Trophoblast cell (in vitro differentiated cells and primary cell): ENCODE data around the gene ZNF609.

Experiments
- DNase-seq, 2 donors: peaks; one replicate each; pipeline ENCODE4 v3.0.0-alpha.2; 2016
- H2AFZ ChIP-seq: 2 replicates; pipeline ENCODE4 v1.6.1; 2013; ENCODE audit warnings: low read length, moderate library complexity, mild to moderate bottlenecking; ENCODE audit not compliant: insufficient read depth, poor library complexity
- H2AK5ac ChIP-seq: 2 replicates; pipeline ENCODE4 v1.6.1; 2013; ENCODE audit warnings: mild to moderate bottlenecking, low read length
- H2BK120ac ChIP-seq: 2 replicates; pipeline ENCODE4 v1.6.1; 2013; ENCODE audit warnings: low read length, mild to moderate bottlenecking, moderate library complexity; ENCODE audit not compliant: insufficient read depth, poor library complexity
- H2BK12ac ChIP-seq: 2 replicates; pipeline ENCODE4 v1.6.1; 2013; ENCODE audit warnings: mild to moderate bottlenecking, low read length, moderate library complexity
- H2BK5ac ChIP-seq: 2 replicates; pipeline ENCODE4 v1.6.1; 2013; ENCODE audit warnings: low read length, low read depth, moderate library complexity, mild to moderate bottlenecking; ENCODE audit not compliant: poor library complexity
- H3K14ac ChIP-seq: 2 replicates; pipeline ENCODE4 v1.6.1; 2013; ENCODE audit warnings: mild to moderate bottlenecking, low read length
- H3K18ac ChIP-seq: 2 replicates; pipeline ENCODE4 v1.6.1; 2013; ENCODE audit warnings: mild to moderate bottlenecking, low read length
- H3K23ac ChIP-seq: 2 replicates; pipeline ENCODE4 v1.6.1; 2013; ENCODE audit warnings: low read length
- H3K27ac ChIP-seq: 2 replicates; pipeline ENCODE4 v1.5.1; 2013; ENCODE audit warnings: low read depth, mild to moderate bottlenecking, inconsistent platforms, low read length, moderate library complexity
- H3K27me3 ChIP-seq: 2 replicates; pipeline ENCODE4 v1.6.1; 2013; ENCODE audit warnings: inconsistent platforms, mild to moderate bottlenecking, low read length, moderate library complexity; ENCODE audit not compliant: insufficient read depth
- H3K36me3 ChIP-seq, 2 experiments: 1 replicate in 1 of 2; 2 replicates in 1 of 2; pipeline ENCODE4 v1.6.1; 2013; ENCODE audit warnings: low read length in 2 of 2, mild to moderate bottlenecking in 2 of 2, moderate library complexity in 1 of 2; ENCODE audit not compliant: insufficient read depth in 2 of 2, control insufficient read depth in 1 of 2
- H3K4ac ChIP-seq: 2 replicates; pipeline ENCODE4 v1.6.1; 2013; ENCODE audit warnings: low read depth, mild to moderate bottlenecking, low read length, moderate library complexity
- H3K4me1 ChIP-seq, 2 experiments: 1 replicate in 1 of 2; 2 replicates in 1 of 2; pipeline ENCODE4 v1.6.1; 2013; ENCODE audit warnings: low read length in 2 of 2, mild to moderate bottlenecking in 2 of 2, moderate library complexity in 1 of 2; ENCODE audit not compliant: insufficient read depth in 2 of 2, control insufficient read depth in 1 of 2
- H3K4me2 ChIP-seq: 2 replicates; pipeline ENCODE4 v1.6.1; 2013; ENCODE audit warnings: inconsistent platforms, mild to moderate bottlenecking, low read length, moderate library complexity
- H3K4me3 ChIP-seq: 2 replicates; pipeline ENCODE4 v1.5.1; 2013; ENCODE audit warnings: mild to moderate bottlenecking, low read depth, low read length, inconsistent platforms
- H3K79me1 ChIP-seq: one replicate; pipeline ENCODE4 v1.6.1; 2013; ENCODE audit warnings: low read length
- H3K79me2 ChIP-seq: 2 replicates; pipeline ENCODE4 v1.6.1; 2013; ENCODE audit warnings: low read length, mild to moderate bottlenecking; ENCODE audit not compliant: control insufficient read depth, insufficient read depth, poor library complexity
- H3K9ac ChIP-seq: 2 replicates; pipeline ENCODE4 v1.6.1; 2013; ENCODE audit warnings: mild to moderate bottlenecking, low read length
- H3K9me3 ChIP-seq: 2 replicates; pipeline ENCODE4 v1.6.1; 2013; ENCODE audit warnings: low read depth, mild to moderate bottlenecking, control low read depth, inconsistent platforms, low read length; ENCODE audit not compliant: insufficient read depth
- H4K12ac ChIP-seq: 2 replicates; pipeline ENCODE4 v1.6.1; 2013; ENCODE audit warnings: low read depth, mild to moderate bottlenecking, low read length, moderate library complexity
- H4K8ac ChIP-seq: 2 replicates; pipeline ENCODE4 v1.6.1; 2013; ENCODE audit warnings: low read depth, mild to moderate bottlenecking, low read length, moderate library complexity
- H4K91ac ChIP-seq: one replicate; pipeline ENCODE4 v1.6.1; 2013; ENCODE audit warnings: low read depth, mild to moderate bottlenecking, low read length, moderate library complexity
- WGBS: extraction: QIAGEN DNeasy Blood & Tissue Kit; methylation state at CpG from one replicate; pipeline ENCODE4 v1.1.7; 2013; ENCODE audit warnings: missing lambda C conversion rate; ENCODE audit not compliant: insufficient read length, insufficient coverage; ENCODE audit errors: extremely low coverage; 5-methylcytosine and 5-hydroxymethylcytosine counted together

The ZNF609 gene

GRCh38 chr15:64680097-64680496 is 219.7 kb downstream of the ZNF609 start:
- Histone ChIP-seq H2BK12ac (no peak overlapping the region), H2BK5ac (no peak overlapping the region), H4K8ac (no peak overlapping the region), H3K18ac (no peak overlapping the region), H3K4me3 (no peak overlapping the region), H3K36me3 (peaks cover 49 to 67% of the 10 kb centered on the region in 2 experiments), H3K14ac (no peak overlapping the region), H3K23ac (no peak overlapping the region), H3K79me1 (no peaks in the 10 kb centered on the region), H3K9me3 (no peaks in the 10 kb centered on the region), H4K91ac (no peak overlapping the region), H3K4ac (no peak overlapping the region), H3K4me2 (no peak overlapping the region), H2AK5ac (no peak overlapping the region), H2BK120ac (no peak overlapping the region), H2AFZ (no peak overlapping the region), H3K9ac (no peak overlapping the region), H3K27me3 (no peaks in the 10 kb centered on the region), H3K27ac (no peak overlapping the region), H4K12ac (no peak overlapping the region), H3K4me1 (no peaks in the 10 kb centered on the region), H3K79me2 (no peaks in the 10 kb centered on the region)
- WGBS, result no CpG with 5 or more reads among the region's 2 CpGs
- no peak for DNase-seq

DNA sequence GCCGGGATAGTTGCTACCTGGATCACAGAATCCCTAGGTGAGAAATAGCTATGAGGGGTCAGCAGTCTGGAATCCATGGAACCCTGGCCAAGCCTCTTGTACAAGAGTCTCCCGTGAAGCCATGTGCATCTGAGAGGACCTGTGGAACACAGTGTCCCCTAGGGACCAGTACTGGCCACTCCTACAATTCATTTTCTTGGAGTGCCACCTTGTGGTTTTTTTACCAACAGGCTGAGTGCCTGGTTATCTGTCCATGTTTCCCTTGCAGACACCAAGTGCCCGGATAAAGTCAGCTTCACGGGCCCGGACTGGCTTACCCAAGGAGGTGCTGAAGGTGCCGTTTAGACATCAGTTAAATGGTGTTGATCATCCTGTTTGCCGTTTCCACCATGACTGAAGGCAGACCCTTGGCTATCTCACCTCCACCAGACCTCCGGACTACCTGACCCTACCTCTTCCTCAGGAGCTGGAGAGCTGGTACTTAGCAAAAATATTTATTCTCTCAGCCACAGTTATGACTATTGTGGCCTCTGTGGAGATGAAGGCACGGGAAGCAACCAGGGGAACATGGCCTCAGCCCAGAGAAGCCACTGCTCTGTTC is 221.1 kb downstream of the ZNF609 start:
- Histone ChIP-seq H4K91ac (no peak overlapping the region), H2AFZ (no peak overlapping the region), H3K27me3 (no peaks in the 10 kb centered on the region), H3K4me1 (no peaks in the 10 kb centered on the region), H3K27ac (no peak overlapping the region), H3K23ac (no peak overlapping the region), H2BK120ac (no peak overlapping the region), H3K9me3 (no peaks in the 10 kb centered on the region), H3K79me2 (no peaks in the 10 kb centered on the region), H3K4me2 (no peak overlapping the region), H3K9ac (no peak overlapping the region), H3K4ac (no peak overlapping the region), H3K18ac (no peak overlapping the region), H2BK12ac (no peak overlapping the region), H3K4me3 (no peak overlapping the region), H3K14ac (no peak overlapping the region), H2BK5ac (no peak overlapping the region), H4K12ac (no peak overlapping the region), H2AK5ac (no peak overlapping the region), H3K36me3 (peaks cover 50 to 66% of the 10 kb centered on the region in 2 experiments), H4K8ac (no peak overlapping the region), H3K79me1 (no peaks in the 10 kb centered on the region)
- no CpG with 5 or more reads among the region's 9 CpGs for WGBS
- peak; percentile 53 to 83 for DNase-seq

DNA sequence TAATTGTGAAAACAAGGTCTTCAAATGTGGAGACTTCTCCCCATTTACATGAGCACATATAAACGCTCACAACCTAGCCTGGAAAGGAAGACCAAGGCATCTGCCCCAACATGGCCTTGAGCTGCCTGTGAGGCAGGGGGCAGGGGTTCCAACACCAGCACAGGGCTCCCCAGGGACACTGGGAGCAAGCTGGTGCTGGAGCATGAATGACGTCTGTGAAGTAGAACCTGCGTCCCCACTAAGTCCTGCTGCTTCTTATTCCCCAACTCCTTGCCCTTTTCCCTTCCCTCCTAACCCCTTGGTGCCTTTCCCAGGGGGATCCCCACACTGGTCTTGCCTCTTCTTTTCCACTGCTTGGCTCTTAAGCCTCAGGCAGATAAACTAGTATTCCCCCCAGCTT is 221.9 kb downstream of the ZNF609 start:
- H3K9ac ChIP-seq, result no peak overlapping the region
- H3K27ac ChIP-seq, result no peak overlapping the region
- no peaks in the 10 kb centered on the region for H3K79me1 ChIP-seq
- no peak overlapping the region for H2BK12ac ChIP-seq
- H3K4ac ChIP-seq, result no peak overlapping the region
- no peaks in the 10 kb centered on the region for H3K9me3 ChIP-seq
- H2BK120ac ChIP-seq, result no peak overlapping the region
- H4K91ac ChIP-seq, result no peak overlapping the region
- no peaks in the 10 kb centered on the region for H3K27me3 ChIP-seq
- H3K18ac ChIP-seq, result no peak overlapping the region
- no peak overlapping the region for H3K4me2 ChIP-seq
- H4K8ac ChIP-seq, result no peak overlapping the region
- peaks cover 53 to 73% of the 10 kb centered on the region in 2 experiments for H3K36me3 ChIP-seq
- H2BK5ac ChIP-seq, result no peak overlapping the region
- H3K4me3 ChIP-seq, result no peak overlapping the region
- no peak overlapping the region for H2AK5ac ChIP-seq
- WGBS, result no CpG with 5 or more reads among the region's 3 CpGs
- no peaks in the 10 kb centered on the region for H3K79me2 ChIP-seq
- H2AFZ ChIP-seq, result no peak overlapping the region
- no peaks in the 10 kb centered on the region for H3K4me1 ChIP-seq
- no peak overlapping the region for H3K23ac ChIP-seq
- H4K12ac ChIP-seq, result no peak overlapping the region
- no peak overlapping the region for H3K14ac ChIP-seq
- no peak for DNase-seq

DNA sequence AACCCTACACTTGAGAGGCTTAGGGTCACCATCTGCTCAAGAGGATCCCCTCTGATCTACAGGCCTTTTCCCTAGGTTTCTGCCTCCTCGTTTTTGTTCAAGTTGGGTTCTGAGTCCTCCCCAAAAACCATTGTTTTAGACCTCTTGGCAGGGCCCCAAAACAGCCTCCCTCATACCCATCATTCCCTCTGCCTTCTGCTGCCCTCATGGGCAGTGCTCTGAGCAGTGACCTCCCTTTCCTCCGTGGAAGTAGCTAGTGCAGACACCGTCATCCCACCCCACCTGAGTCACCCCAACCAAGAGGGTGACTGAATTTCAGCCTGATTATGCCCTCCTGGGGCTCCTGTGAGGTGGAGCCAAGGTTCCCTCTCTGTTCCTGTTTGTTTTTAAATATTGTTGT is 223.0 kb downstream of the ZNF609 start:
- no CpG with 5 or more reads among the region's 3 CpGs for WGBS
- no peaks in the 10 kb centered on the region for H3K79me2 ChIP-seq
- no peaks in the 10 kb centered on the region for H3K9me3 ChIP-seq
- H3K4ac ChIP-seq, result no peak overlapping the region
- no peak overlapping the region for H3K18ac ChIP-seq
- H4K91ac ChIP-seq, result no peak overlapping the region
- H2BK120ac ChIP-seq, result no peak overlapping the region
- no peak overlapping the region for H2AFZ ChIP-seq
- no peak overlapping the region for H3K4me3 ChIP-seq
- no peak overlapping the region for H3K14ac ChIP-seq
- H3K27ac ChIP-seq, result no peak overlapping the region
- H4K12ac ChIP-seq, result no peak overlapping the region
- H3K27me3 ChIP-seq, result no peaks in the 10 kb centered on the region
- no peak overlapping the region for H2BK12ac ChIP-seq
- H4K8ac ChIP-seq, result no peak overlapping the region
- no peak overlapping the region for H3K23ac ChIP-seq
- no peak overlapping the region for H3K9ac ChIP-seq
- no peak for DNase-seq
- no peak overlapping the region for H3K4me2 ChIP-seq
- no peak overlapping the region for H2BK5ac ChIP-seq
- H3K36me3 ChIP-seq, result peaks cover 57 to 79% of the 10 kb centered on the region in 2 experiments
- H2AK5ac ChIP-seq, result no peak overlapping the region
- H3K79me1 ChIP-seq, result no peaks in the 10 kb centered on the region
- no peaks in the 10 kb centered on the region for H3K4me1 ChIP-seq
